ENCODE measurements around the gene RASD2.

The RASD2 gene

DNA sequence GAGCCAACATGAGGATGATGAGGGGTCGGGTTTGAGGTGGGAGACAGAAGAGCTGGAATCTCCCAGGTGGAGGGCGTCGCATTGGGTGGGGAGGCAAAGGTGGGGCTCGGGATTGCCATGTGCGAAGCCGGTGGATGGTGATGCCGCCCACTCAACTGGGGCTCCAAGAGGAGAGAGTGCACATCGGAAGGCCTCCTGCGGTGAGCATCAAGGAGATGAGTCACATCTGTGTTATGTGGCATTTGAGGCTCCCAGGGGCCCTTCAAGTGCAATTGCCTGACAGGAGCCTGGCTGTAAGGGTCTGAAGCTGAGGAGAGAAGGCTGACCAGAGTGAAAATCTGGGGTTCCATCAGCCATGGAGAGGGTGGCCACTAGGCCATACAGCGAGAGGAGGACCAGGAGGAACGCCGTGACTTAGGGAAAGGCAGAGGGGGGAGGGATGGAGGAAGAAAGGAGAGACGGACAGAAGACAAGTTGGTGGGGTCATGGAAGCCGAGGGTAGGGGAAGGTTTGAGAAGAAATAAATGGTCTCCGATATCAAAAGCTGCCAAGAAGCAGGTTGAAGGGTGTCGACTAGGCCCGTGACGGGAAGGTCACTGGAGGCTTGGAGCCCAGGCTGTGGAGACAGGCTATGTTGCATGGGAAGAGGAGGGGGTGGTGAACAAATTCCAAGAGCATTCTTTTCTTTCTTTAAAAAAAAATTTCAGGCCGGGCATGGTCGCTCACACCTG lies 21.3 kb downstream of the RASD2 start:
- DNase-seq, result no peak

DNA sequence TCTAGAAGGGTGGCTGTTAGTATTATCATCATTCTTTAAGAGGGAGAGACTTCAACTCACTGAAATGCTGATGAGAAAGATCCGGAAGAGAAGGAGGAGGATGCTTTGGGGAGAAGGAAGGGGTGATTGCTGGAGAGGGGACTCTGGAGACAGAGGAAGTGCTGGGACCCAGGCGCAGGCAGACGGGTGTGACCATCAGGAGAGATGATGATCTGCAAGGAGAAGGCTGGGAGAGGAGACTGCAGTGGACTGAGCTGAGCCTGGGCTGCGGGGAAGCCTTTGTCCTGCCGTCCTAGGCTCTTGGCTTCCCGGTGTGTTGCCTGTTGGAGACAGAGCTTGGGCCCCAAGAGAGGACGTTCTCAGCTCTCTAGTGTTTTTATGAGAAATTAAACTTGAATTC lies 22.6 kb downstream of the RASD2 start:
- DNase-seq, result no peak

DNA sequence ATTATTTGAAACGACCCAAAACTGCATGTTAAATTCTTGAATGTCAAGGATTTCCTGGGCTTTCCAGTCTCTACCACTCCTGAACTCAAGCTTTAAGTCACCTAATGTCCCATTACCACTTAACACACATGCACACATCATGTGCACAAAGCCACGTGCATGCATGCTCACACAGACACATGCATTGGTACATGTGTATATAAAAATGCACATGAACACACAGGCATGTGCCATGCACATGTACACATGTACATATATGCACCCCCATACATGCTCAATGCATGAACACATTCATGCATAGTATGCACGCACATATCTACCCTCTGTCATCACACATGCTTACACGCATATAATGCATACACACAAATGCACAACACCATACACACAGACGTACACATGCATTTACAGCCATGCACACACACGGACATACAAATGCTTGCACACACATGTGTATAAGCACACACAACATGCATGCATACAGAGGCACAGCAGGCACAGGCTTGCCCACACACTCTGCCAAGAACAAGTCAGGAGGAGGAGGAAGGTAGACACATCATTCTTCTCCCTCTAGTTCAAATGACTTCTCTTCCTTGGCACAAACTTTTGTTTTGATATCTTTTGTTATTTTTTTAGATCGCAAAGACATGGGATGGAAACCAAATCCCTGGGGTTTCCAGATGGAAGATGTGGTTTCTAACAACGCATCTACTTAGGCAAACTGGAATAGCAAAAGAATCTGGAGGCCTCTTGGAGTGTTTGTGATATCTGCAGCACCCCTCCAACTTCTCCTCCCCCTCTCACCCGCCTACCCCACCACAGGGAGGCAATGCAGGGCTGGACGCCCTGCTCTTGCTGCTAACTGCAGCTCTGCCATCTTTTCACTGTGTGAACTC lies 24.6 kb downstream of the RASD2 start:
- DNase-seq, result no peak

DNA sequence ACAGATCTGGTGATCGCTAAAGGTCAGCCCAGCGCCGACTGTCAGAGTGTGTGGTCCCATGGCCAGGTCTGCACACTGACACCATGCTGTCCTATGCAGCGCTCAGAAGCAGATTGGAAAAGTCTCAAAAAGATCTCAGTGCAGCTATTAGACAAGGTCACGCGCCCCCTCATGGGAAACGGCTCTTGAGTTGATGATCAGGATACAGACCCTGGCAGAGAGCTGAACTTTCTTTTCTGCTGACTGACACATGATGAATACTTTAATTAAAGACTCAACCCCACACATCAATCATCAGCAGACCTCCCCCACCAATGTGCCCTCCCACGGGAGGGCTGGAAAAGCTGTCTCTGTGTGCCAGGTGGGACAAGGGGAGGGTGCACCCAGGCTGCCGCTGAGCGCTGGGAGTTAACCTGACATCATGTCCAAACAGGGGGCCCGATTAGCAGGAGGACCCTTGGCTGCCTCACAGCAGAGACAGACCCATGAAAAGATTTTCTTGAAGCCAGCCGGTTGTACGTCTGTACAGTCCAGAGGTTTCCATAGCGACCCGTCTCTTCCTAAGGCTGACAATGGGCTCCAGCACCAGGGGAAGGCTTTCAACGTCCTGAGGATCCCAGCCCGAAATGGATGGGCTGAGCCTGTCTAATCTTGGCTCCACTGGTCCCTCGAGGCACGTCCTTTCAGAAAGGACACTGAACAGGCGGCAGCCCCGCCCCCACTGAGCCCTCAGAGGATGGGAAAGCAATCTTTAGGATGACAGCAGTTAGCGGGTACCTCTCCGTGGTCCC lies 26.9 kb downstream of the RASD2 start:
- no peak for DNase-seq

DNA sequence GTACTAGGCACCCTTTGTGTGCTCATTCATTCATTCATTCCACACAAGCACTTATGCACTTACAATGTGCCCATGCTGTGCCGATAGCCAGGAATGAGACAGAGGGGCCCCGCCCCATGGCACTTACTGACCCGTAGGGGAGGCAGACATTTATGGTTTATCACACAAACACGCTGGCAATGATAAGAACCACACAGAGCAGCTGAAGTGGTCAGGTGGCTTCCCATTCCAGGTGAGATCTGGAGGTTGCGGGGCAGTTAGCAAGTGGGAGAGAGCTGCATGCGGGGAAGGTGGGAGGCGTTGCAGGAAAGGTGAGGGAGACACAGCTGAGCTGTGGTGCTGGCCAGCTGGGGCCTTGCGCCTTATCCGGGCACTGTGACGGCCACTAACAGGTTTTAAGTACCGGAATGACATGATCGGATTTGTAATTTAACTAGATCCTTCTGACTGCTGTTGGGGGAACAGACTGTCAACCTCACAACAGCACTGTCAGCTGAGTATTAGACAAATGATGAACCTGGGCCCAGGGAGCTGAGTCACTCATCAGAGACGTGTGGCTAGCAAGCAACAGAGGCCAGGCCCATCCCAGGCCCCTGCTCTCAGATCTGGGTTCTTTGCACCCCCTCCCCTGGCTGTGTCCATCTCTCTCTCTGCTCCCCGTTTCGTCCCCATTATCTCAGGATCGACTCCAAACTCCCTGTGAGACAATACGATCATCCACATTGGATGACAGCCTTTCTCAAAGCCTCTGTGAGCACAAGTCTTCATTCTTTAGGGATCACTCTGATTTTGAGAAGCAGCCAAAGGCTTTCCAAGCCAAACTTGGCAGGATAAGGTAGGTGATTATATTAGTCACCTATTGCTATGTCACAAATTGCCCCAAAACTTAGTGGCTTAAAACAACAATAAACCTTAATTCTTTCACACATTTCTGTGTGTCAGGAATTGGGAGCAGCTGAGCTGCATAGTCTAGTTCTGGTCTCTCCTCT lies 28.4 kb downstream of the RASD2 start:
- no peak for DNase-seq

DNA sequence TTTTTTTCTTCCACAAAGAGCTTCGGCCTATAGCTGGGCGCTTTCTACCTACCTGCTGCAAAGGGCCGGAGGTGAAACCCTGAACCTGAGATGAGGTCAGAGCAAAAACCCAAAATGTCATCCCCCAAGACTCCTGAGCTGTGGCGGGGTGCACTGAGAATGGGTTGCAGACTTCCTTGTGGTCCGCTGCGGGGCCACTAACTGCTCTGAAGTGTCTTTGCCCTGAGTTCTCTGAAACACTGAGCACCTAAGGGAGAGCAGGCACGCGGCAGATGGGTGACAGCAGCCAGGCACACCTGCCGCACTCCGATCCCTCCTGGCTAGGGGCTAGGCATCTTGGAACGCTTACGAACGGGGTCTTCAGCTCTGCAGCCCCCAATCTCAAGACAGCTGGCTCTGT lies 29.3 kb downstream of the RASD2 start:
- DNase-seq, result no peak

DNA sequence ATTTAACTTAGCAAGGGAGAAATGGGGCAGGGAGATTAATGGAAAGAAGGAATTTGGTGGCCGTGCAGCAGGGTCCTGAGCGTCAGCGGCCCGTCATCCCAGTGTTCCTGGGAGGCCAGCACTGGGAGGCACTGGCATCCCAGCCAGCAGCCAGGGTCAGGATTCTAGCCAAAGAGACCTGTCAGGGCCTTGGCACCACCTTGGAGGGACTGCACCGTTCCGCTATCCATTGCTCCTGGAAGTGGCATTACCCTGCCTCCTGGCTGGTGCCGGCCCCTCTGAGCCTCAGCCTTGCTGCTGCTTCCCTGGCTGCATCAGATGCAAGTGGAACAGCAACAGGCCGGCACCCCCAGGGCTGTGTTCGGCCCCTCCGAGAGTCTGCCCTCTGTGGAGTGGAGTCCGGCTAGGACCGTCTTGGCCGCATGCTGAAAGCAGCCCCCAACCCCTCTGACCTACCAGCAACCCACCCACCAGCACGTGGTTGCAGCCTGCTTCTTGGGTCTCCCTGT lies 30.1 kb downstream of the RASD2 start:
- DNase-seq, result no peak

DNA sequence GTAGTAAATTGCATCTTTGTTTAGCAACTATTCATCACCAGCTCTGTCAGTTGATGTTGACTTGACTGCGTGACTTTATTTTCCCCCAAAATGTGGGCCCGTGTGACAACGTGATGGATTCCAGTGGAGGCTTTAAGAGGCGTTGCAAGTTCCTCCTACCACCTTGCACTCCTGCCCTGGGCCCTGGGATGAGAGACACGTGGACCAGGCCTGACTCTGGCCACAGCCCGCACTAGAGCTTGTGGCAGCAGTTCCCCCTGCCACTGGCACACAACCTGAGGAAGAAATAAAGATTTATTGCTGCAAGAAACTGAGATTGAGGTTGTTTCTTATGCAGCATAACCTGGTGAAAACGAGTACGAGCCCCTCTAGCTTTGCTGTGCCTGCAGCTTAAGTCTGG lies 31.9 kb downstream of the RASD2 start:
- no peak for DNase-seq

DNA sequence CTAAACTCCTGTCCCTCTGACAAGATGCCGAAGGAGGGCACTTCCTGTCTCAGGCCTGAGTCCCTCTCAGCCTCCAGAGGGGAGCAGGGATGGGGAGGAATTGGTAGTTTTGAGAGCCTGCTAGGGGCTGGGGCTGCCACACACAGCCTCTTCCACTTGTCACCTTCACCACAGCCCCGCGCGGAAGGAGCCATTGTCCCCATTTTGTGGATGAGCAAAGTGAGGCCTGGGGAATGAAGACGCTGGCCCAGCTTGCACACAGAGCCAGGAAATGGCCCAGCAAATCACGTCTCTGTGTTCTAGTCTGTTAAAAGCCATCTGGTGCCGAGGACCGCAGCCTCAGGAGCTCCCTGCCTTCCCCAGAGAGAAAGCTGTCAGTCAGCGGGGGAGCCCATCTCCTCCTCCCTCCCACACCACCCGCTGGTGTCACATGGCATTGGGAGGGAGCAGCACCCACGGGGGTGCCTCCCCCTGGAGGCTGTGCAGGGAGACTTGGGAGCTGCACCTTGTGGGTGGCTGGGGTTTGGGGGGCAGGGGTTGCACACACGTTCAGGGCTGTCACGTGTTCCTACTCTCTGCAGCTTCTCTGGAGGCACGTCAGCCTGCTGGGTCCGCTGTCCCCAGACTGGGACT lies 34.6 kb downstream of the RASD2 start:
- DNase-seq, result no peak

DNA sequence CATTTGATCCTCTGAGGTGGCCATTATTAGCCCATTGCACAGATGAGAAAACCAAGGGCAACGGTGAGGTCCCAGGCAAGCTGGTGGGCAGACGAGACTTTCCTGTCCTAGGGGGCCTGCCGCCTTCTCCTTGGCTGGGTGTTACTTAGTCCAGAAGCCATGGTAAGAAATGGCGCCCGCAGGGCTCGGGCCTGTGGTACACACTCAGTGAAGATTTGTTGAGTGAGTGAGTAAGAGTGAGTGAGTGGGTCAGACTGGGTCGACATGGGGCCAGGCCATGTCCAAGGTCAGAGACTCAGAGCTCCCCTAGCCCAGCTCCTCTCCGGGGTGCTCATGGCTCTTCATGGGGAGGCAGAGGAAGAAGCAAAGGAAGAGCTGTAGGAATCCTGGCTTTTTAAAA lies 36.0 kb downstream of the RASD2 start:
- no peak for DNase-seq

DNA sequence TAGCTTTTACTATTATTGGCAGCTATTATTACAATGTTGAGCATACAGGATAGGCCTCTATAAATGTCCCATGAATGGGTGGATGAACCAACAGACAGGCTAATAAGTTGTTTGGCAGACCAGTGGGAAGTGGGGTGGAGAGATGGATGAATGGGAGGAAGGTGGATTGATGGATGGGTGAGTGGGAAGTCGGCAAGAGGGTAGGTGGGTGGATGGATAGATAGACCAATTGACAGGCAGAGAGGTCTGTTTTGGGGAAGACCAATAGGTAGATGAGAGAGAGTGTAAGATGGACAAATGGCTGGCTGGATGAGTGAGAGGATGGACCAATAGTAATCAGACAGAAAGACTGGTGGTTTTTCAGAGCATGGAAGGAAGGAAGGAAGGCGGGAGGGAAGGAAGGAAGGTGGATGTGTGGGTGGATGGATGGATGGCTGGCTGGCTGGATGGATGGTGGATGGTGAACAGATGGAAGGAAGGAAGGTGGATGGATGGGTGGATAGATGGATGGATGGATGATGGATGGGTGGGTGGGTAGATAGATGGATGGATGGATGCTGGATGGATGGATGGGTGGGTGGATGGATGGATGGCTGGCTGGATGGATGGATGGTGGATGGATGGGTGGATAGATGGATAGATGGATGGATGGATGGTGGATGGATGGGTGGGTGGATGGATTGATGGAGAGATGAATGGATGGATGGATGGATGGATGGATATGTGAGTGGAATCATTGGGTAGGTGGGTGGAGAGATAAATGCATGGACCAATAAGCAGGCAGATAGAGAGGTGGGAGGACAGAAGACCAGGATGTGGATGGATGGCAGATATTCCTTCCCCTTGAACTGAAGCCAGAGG lies 37.4 kb downstream of the RASD2 start:
- DNase-seq, result no peak

DNA sequence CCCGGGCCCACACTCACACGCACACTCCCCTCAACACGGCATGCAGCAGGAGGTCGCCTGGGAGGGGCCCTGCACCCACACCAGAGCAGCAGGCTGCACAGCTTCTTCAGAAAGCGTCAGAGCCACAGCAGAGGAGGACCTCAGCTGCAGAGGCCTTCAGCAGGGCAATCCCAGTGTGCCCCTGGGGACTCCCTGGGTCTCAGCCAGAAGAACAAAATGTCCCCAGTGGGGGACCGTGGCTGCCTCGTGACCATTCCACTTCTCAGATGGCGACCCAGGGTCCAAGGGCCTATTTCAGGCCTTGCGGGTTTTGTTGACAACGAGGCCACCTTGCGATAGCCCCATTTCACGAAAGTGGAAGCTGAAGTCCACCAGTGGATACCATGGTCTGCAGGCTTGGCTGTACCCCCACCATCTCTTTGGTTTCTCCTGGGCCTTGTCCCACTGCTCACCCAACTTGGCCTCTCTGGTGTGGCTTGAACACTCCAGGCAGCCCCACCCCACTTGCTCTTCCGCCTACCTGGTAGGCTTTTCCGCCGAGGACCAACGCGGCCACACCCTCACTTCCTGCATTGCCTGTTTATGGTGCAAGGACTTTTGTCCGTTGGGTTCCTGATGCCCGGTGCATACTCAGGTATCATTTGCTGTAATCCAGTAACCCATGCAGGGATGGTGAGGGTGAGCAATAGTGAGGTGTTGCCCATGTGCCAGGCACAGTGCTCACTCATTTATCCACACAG lies 38.4 kb downstream of the RASD2 start:
- DNase-seq, result no peak

DNA sequence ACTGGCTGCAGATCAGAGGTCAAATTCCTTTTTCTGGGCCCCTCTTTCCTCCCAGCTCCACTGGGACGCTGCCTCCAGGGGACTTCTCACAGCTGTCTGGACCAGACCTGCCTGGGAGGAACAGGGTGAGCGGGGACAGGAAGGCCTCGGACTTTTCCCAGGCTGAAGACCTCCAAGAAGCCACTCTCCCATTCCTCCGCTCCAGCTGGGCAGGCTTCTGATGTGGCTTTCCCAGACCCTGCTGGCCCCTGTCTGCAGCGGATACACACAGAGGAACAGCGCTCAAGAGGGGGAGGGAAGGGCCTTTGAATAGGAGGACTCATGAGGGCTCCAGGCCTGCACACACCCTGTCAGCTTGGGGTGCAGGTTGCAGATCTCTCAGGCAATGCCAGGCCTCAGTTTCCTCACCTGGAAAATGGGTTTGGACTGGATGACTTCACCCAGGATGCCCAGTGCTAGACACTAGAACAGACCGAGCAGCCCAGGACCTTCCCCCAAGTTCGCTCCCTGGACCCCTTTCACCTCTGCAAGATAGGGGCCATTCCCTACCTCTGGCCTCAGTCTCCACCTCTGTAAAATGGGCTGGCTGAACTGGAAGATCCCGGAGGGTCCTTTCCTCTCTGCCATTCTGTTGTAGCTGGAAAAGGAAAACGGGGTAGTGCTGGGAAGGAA lies 39.9 kb downstream of the RASD2 start:
- DNase-seq, result no peak

DNA sequence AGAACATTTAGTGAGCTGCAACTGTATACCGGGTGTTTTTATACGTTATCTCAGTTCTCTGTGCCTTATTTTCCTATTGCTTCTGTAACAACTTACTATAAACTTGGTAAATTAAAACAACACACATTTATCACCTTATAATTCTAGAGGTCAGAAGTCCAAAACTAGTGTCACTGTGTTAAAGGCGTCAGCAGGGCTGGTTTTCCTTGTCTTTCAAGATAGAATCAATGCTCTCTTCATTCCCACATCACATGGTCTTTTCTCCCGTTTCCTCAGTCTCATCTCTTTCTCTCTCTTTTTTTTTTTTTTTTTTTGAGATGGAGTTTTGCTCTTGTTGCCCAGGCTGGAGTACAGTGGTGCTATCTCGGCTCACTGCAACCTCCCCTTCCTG lies 40.4 kb downstream of the RASD2 start:
- DNase-seq, result no peak

DNA sequence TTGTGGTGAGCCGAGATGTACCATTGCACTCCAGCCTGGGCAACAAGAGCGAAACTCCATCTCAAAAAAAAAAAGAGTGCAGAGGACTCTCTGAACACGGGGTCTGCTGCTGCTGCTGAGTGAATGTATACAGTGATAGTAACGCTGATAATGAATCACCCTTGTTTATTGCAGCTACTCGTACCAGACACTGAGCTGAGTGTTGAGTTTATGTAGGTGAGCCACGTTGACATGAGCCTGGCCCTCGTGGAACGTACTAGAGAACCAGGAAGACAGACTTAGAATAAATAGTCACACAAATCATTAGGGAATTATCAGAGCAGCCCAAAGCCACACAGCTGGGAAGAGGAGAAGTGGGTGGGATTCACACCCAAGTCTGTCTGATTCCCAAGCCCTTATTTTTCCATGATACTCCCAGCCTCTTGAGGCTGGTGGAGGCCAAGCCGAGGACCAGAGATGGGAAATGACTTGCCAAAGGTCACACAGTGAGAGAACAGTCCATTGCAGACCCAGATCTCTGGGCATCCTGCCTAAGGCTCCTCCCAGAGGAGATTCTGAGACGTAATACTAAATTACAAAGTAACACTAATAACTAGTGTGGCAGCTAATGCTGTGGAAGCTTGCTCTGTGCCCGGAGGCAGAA lies 41.7 kb downstream of the RASD2 start:
- no peak for DNase-seq

DNA sequence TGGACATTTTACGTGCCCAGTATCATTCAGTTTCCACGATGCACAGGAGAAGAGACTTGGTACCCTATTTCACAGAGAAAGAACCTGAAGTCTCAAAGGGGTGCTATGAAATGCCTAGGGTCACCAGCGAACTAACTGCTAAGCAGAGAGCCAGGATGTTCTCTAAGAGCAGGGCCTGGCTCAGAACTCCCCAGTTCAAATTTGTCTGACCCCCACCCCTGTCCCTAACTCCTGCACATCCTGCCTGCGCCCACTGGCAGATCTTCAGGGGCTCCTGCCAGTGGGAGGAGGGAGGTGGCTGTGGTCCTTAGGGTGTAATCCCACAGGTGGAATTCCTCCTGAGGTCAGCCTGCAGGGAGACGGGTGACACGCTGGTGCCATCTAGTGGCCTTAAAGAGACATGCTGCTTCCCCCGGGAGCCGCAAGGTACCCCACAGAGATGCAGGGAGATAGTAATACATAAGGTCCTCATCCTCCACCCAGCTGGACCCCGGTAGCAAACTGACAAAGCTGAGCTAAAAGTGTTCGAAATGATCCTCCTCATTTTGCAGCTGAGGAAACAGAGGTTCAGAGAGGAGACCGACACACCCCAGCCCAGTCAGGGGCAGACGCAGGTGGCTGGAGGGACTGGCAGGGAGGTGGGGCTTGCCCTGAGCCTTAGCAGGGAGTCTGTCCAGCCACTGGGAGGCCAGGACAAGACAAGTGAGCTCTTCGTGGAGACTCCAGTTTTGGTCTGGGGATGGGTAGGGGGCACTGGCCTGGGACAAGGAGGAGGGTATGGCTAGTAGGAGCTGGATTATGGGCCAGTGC lies 42.4 kb downstream of the RASD2 start:
- DNase-seq, result peak; percentile 62

DNA sequence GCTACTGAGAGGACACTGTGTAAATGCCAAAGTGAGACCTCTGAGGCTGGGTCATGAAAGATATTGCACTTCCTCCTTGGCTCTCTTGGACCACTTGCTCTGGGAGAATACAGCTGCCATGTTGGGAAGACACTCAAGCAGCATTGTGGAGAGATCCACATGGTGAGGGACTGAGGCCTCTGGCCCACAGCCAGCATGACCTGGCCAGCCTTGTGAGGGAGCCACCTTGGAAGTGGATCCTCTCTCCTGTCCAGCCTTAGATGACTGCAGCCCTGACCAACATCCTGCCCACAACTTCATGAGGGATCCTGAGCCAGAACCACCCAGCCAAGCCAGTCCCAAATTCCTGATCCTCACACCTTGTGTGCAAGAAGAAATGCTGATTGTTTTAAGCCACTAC lies 46.1 kb downstream of the RASD2 start:
- no peak for DNase-seq

DNA sequence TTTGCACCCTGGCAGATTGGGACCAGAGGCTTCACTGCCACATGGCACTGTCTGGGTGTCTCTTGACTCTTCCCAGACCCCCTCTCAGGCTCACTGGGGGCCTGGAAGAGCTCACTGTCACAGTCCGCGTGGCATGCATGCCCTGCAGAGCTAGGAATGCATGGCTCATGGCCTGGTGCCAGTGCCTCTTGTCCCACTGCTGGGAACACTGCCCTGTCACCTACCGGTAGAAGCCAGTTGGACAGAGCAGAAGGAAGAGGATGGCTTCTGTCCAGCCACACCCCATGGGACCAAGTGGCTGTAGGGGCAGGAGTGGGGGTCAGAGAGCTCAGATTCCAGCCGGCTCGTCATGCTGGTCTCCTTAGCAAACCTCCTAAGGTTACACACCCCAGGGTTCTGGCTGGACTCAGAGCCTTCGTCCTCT lies 46.8 kb downstream of the RASD2 start:
- DNase-seq, result no peak
